HG03103 (cell line): ENCODE results near the gene CLIC4.
A peak's percentile ranks its signal among the peaks of the same experiment; 100 is the strongest.
"Not testable (repeated sequence)": the region's sequence is repeated elsewhere in the genome, so short reads cannot be mapped to it uniquely, and the experiment has no call there.

Source experiments
- ATAC-seq: cut with Tn5 transposase; IDR thresholded peaks from one replicate; pipeline ENCODE4 v1.9.1; 2021; ENCODE audit warnings: low read depth; ENCODE audit not compliant: unreplicated experiment

Gene CLIC4

DNA sequence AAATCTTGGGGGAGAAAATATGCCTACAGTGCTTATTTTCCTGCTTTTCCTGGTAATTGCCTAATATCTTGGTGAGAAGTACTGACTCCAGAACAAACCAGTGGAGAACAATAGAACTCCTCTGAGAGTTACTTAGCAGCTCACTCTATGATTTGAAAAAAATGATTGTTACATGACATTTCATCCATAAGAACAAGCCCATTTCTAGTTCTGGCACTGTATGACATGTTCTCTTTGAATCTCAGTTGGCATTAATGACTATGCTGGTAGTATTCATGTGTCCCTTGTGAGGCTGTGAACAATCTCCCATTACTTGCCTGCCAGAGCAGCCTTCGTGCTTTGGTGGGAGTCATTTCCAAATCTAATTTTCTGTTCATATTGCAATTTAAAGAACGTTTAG, 58.0 kb downstream of the CLIC4 start:
- ATAC-seq: no peak

DNA sequence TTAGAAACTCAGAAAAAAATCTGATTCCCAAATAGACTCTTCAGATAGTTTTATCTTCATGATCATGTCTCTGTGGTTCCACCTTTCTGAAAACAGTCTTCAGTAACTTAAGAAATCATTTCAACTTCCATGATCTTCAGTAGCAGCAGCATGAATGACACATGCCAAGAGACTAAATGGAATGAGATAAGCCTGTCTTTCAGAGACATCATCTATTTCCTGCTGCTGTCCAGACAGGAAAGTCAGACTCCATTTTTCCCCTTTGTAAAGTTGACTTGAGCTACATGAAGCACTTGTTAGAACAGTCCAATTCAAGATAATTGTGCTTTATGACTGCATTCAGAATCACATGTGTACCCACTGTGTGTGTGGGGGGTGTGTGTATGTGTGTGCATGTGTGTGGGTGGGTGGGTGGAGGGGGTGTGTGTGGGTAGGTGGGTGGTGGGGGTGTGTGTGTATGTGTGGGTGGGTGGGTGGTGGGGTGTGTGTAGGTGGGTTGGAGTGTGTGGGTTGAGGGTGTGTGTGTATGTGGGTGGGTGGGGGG, 58.8 kb downstream of the CLIC4 start:
- ATAC-seq: no peak

DNA sequence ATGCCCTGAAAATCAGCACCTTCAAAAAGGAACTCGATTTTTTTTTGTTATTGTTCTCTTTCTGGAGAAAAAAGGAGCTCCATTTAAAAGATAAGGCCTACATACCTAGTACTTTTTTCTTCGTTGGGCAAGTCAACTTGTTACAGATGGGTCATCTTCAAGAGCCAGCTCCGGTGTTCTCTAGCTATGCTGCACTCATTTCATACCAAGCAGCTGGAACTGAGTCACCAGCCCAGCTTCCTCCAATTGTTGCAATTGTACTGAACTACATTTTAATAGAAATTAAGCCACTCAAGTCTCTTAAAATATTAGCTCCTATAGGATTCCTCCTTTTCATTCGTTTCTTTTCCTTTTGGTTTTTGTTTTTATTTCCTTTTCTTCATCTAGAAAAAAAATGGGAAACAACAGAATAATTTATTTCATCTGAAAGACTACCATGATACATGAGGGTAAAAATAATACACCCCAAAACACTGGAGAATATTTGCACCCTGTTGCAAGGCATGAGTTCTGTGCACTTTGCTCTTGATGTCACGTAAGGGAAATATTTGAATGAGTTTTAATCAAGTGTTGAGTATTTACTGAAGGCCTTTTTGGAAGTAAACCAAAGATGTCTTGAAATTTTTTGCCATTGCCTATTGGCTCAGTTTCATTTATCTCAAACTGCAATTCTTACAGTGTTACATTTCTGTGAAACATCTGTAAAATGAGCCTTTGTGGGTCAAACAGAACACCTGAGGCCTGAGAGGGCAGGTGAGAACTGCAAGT, 60.5 kb downstream of the CLIC4 start:
- no peak for ATAC-seq

GRCh38 chr1:24806588-24806987, 61.3 kb downstream of the CLIC4 start:
- ATAC-seq: no peak

- not testable (repeated sequence) for ATAC-seq
Measured at GRCh38 chr1:24811494-24811893, 66.2 kb downstream of the CLIC4 start.

GRCh38 chr1:24820221-24820620, 75.0 kb downstream of the CLIC4 start:
- ATAC-seq: not testable (repeated sequence)

DNA sequence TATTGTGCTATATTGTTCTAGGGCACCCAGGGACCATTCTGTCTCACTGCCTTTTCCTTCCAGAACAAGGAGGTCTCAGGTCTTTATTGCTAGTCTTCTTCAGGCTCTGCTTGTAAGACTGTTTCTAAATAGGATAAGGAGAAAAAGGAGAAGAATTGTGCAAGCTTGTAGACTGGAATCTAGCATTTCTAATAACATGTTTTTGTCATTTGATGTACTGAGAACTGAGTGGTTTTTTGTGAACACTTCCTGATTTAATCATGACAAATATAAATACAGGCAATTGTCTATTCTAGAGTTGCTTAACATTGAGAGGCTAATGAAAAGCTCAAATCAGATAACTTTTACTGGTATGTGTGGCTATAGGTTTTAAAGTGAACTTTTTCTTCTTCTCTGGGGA, 77.6 kb downstream of the CLIC4 start:
- no peak for ATAC-seq

DNA sequence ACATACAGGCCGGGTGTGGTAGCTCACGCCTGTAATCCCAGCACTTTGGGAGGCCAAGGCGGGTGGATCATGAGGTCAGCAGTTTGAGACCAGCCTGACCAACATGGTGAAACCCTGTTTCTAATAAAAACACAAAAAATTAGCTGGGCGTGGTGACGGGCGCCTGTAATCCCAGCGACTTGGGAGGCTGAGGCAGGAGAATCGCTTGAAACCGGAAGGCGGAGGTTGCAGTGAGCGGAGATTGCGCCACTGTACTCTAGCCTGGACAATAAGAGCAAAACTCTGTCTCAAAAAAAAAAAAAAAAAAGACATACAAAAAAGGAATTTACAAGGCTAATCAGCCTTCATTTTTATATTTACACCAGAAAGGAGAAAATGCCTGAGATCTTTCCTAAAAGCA, 78.2 kb downstream of the CLIC4 start:
- ATAC-seq: not testable (repeated sequence)

GRCh38 chr1:24825174-24825573, 79.9 kb downstream of the CLIC4 start:
- ATAC-seq: no peak

- ATAC-seq: no peak
Measured at GRCh38 chr1:24826510-24826909, 81.3 kb downstream of the CLIC4 start.

DNA sequence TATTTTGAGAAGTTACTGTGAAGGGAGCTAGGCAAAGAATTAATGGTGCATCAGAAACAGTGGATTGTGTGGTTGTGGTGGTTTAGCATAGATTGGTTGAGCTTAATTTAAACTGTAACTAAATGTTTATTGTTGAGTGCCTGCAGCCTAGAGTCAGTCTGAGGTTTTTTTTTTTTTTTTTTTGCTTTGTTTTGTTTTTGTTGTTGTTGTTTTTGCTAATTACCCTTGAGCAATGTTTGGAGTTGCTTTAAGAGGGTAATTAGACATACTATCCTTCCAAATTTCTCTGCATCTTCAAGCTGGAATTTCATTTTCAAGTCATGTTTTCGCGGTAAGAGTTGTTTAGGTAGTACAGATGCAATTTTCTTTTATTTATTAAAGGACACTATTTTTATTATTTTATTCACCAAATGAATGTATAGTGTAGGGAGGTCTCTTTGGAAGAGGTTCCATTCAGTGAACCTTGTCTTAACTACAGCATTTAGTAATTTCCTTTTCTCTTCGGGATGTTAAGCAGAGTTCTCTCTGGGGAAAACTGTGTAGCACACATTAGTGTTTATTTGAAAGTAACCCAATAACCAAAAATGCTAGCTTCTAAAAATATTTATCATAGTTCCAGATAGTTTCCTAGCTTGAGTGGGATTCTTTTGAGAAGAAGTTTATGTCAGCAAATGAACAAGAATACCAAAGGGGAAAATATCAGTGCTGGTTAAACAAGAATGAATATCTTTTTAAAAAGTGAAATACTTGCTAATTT, 82.3 kb downstream of the CLIC4 start:
- ATAC-seq: no peak

- no peak for ATAC-seq
Measured at GRCh38 chr1:24828183-24828886, 83.1 kb downstream of the CLIC4 start.

DNA sequence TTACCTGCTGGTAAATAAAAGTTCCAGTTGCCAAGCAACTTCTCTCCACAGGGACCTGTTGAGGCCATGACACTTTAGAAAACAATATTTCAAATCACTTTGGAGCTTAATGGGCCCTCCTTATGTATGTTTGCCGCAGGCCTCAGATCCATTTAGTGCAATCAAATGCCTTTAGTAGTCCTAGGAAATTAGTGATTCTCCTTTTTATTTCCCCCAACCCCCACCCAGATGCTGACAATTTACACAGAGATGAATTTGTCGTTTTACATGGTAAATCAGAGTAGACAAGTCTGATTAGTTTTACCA, 83.6 kb downstream of the CLIC4 start:
- no peak for ATAC-seq

DNA sequence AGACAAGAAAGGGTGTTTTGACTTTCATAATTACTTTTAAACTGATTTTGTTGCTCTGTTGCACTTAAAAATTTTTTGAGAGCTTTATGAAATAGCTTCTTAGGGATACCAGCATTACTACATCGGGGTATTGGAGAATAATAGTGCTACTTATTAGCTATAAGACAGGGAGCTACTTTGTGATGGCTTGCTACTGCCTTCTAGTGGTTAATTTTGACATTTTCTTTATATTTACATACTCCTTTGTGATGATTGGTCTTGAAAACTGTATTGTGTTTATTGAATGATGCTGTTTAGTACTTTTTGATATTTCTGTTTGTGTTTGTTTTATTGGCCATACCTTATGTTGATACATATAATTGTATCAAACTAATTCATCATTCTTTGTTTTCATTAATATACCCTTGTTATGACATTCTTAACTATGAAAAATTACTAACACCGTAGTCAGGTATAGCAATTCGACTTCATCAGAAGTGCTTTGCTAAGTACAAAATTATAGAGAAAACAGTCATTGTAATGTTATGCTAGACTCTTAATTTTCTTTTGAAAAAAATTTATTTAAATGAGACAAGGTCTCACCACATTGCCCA, 85.5 kb downstream of the CLIC4 start:
- no peak for ATAC-seq

DNA sequence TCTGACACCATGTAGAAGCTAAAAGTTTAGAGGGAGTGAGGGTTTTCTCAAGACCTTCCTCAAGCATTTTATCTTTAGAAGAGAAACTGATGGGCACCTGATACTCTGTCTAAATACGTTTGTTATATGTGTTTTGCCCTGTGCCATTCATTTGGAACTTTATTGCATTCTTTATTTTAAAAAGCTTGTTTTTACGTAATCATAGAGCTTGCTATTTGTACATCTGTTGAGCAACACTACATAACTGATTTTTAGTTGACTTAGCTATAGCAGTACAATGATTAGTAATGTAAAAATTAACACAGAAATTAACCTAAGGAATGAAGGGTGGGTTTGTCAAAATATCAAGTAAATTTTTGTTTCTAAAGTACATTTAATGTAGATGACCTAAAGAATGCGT, 96.3 kb downstream of the CLIC4 start:
- no peak for ATAC-seq

- no peak for ATAC-seq
Measured at GRCh38 chr1:24846671-24847070, 101.4 kb downstream of the CLIC4 start.

GRCh38 chr1:24847995-24848881, 103.0 kb downstream of the CLIC4 start:
- ATAC-seq: peak; percentile 90

DNA sequence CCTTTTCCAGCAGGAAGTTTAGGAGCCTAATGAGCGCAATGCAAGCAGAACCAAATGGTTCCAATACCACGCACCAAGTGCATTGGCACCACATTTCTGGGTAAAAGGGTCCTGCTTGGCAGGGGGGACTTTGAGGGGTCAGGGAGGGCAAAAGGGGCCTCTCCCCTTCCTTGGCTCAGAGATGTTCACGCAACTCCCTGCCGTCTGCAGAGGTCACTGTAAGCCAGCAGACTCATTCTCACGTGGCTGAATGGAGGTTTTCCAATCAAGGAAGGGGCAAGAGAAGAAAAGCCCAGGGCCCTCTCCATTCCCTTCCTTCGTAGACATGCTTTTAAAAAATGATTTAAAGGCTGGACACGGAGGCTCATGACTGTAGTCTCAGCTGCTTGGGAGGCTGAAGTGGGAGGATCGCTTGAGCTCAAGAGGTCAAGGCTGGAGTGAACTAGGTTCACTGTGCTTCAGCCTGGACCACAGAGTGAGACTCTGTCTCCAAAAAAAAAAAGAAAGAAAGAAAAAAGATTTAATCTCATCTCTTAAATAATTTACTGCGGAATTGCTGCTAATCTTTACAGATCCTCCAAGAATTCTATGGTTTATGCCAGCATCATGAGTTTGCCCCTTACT, 104.5 kb downstream of the CLIC4 start:
- ATAC-seq: no peak

DNA sequence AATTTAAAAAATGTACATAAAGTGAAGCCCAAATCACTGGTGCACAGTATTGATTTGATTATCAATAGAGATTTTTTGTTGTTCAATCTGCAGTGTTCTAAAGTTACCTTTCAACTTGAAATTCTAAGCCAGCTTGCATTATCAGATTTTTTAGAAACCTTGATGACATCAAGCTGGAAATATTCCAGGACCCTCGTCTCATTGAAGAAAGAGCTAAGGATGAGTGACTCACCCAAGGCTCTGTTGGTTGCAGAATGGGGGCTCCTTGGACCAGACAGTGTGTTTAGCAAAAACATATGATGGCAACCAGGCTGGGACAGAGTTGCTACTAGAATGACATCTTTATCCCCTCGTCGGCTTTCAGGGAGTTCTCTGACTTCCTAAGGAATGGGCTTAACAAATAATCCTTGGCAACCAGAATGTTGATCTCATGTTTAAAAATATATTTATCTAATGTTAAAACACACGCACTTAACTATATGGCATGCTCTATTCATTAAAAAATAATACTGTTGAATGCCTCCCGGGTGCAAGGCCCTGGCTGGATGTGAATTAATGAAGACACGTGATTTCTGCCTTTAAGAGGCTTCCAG, 105.2 kb downstream of the CLIC4 start:
- no peak for ATAC-seq
